IMR-90 (cell line): ENCODE data around the gene TNS2. TPM values are rescaled to one million over a fixed set of nuclear protein-coding genes. Genes with fewer than 3 reads are reported as not detected.

Source experiments
- ATAC-seq: fragments of 200-7000 bp; cut with Tn5 transposase; 2 replicates; pipeline ENCODE4 v1.9.1; 2020; ENCODE audit warnings: low read depth, mild to moderate bottlenecking, moderate library complexity
- BruUV-seq: library from RNA; stranded (reverse); fragments of 400-500 nt; replicated peaks from 2 replicates; lab custom pipeline; 2021; lab: Mats Ljungman, UMichigan
- CTCF ChIA-PET: fragments of 300-600 bp; formaldehyde crosslinking; extraction: SDS; loops from one replicate; lab custom pipeline; 2021; ENCODE audit warnings: antibody characterized with exemption; lab: Yijun Ruan, JAX
- POLR2A ChIA-PET: fragments of 300-600 bp; sonication (Branson Sonifier 250); formaldehyde crosslinking; loops from one replicate; lab custom pipeline; 2022; ENCODE audit warnings: antibody characterized with exemption; ENCODE audit not compliant: unreplicated experiment; lab: Charles Lee
- DNase-seq: peaks from one replicate; pipeline ENCODE4 v3.0.0; 2013
- H2AFZ ChIP-seq: replicated peaks from 2 replicates; pipeline ENCODE3; 2013; ENCODE audit warnings: low read length, mild to moderate bottlenecking; ENCODE audit not compliant: poor library complexity
- H2AK5ac ChIP-seq: 2 replicates; pipeline ENCODE4 v1.6.1; 2013; ENCODE audit warnings: low read depth, low read length, inconsistent platforms
- H2AK9ac ChIP-seq: replicated peaks from 2 replicates; pipeline ENCODE3; 2013; ENCODE audit warnings: mild to moderate bottlenecking, low read depth, low read length, moderate library complexity; ENCODE audit not compliant: poor library complexity
- H2BK120ac ChIP-seq: 2 replicates; pipeline ENCODE4 v1.6.1; 2013; ENCODE audit warnings: low read depth, low read length, inconsistent platforms
- H2BK15ac ChIP-seq: 3 replicates; pipeline ENCODE4 v1.6.1; 2013; ENCODE audit warnings: low read depth, low read length, inconsistent platforms
- H2BK20ac ChIP-seq: 2 replicates; pipeline ENCODE4 v1.6.1; 2013; ENCODE audit warnings: low read depth, mild to moderate bottlenecking, inconsistent platforms, low read length, moderate library complexity
- H2BK5ac ChIP-seq: 2 replicates; pipeline ENCODE4 v1.6.1; 2013; ENCODE audit warnings: mild to moderate bottlenecking, low read depth, low read length, inconsistent platforms; ENCODE audit not compliant: poor library complexity, severe bottlenecking
- H3K14ac ChIP-seq: replicated peaks from 2 replicates; pipeline ENCODE4 v1.6.1; 2013; ENCODE audit warnings: low read depth, low read length, inconsistent platforms
- H3K18ac ChIP-seq: 2 replicates; pipeline ENCODE4 v1.6.1; 2013; ENCODE audit warnings: low read depth, low read length, control low read depth
- H3K23ac ChIP-seq: 2 replicates; pipeline ENCODE4 v1.6.1; 2013; ENCODE audit warnings: low read depth, low read length, inconsistent platforms
- H3K27ac ChIP-seq: 2 replicates; pipeline ENCODE4 v1.5.1; 2013; ENCODE audit warnings: mild to moderate bottlenecking, control low read depth, low read length; ENCODE audit not compliant: insufficient read depth
- H3K27me3 ChIP-seq: 2 replicates; pipeline ENCODE4 v1.6.1; 2013; ENCODE audit warnings: low read length; ENCODE audit not compliant: control insufficient read depth, insufficient read depth
- H3K36me3 ChIP-seq: 2 replicates; pipeline ENCODE4 v1.6.1; 2013; ENCODE audit warnings: low read length, mixed read lengths; ENCODE audit not compliant: control insufficient read depth, insufficient read depth
- H3K4ac ChIP-seq: 2 replicates; pipeline ENCODE4 v1.6.1; 2013; ENCODE audit warnings: low read depth, low read length, inconsistent platforms
- H3K4me1 ChIP-seq: 2 replicates; pipeline ENCODE4 v1.6.1; 2013; ENCODE audit warnings: low read length, mixed read lengths; ENCODE audit not compliant: control insufficient read depth, insufficient read depth
- H3K4me2 ChIP-seq: 2 replicates; pipeline ENCODE4 v1.6.1; 2013; ENCODE audit warnings: low read depth, mild to moderate bottlenecking, control low read depth, low read length, moderate library complexity
- H3K4me3 ChIP-seq: 2 replicates; pipeline ENCODE4 v1.5.1; 2013; ENCODE audit warnings: low read depth, mild to moderate bottlenecking, control low read depth, low read length, moderate library complexity; ENCODE audit not compliant: insufficient read depth
- H3K56ac ChIP-seq: 2 replicates; pipeline ENCODE4 v1.6.1; 2013; ENCODE audit warnings: low read length, inconsistent platforms; ENCODE audit not compliant: insufficient read depth; ENCODE audit errors: extremely low read depth
- H3K79me1 ChIP-seq, 2 experiments: 2 replicates each; pipeline ENCODE4 v1.6.1; 2013; ENCODE audit warnings: low read length in 2 of 2, inconsistent platforms in 1 of 2, low read depth in 1 of 2
- H3K9ac ChIP-seq: 2 replicates; pipeline ENCODE4 v1.6.1; 2013; ENCODE audit warnings: low read depth, low read length, control low read depth
- H3K9me1 ChIP-seq: 2 replicates; pipeline ENCODE4 v1.6.1; 2013; ENCODE audit warnings: low read length, inconsistent platforms; ENCODE audit not compliant: insufficient read depth
- H3K9me3 ChIP-seq: 2 replicates; pipeline ENCODE4 v1.6.1; 2013; ENCODE audit warnings: low read length; ENCODE audit not compliant: control insufficient read depth, insufficient read depth
- H4K20me1 ChIP-seq: 2 replicates; pipeline ENCODE4 v1.6.1; 2013; ENCODE audit warnings: low read length, inconsistent platforms; ENCODE audit not compliant: insufficient read depth
- H4K5ac ChIP-seq: 2 replicates; pipeline ENCODE4 v1.6.1; 2013; ENCODE audit warnings: mild to moderate bottlenecking, low read depth, low read length, control low read depth
- H4K8ac ChIP-seq, 2 experiments: 2 replicates each; pipeline ENCODE4 v1.6.1; 2013; ENCODE audit warnings: low read depth in 2 of 2, low read length in 2 of 2, control low read depth in 1 of 2, inconsistent platforms in 1 of 2
- H4K91ac ChIP-seq: 2 replicates; pipeline ENCODE4 v1.6.1; 2013; ENCODE audit warnings: low read depth, low read length, inconsistent platforms; ENCODE audit not compliant: insufficient read depth
- BHLHE40 ChIP-seq: fragments of 150-350 bp; IDR thresholded peaks from 2 replicates; pipeline ENCODE4 v1.6.1; 2016; ENCODE audit warnings: mild to moderate bottlenecking, low read depth, low read length
- CEBPB ChIP-seq: IDR thresholded peaks from 2 replicates; pipeline ENCODE4 v1.6.1; 2012; ENCODE audit warnings: low read depth, low read length, improper control_type of control experiment
- CHD1 ChIP-seq: IDR thresholded peaks from 2 replicates; pipeline ENCODE4 v1.6.1; 2012; ENCODE audit warnings: low read depth, low read length, improper control_type of control experiment
- ELK1 ChIP-seq: fragments of 150-350 bp; IDR thresholded peaks from 2 replicates; pipeline ENCODE4 v1.6.1; 2016; ENCODE audit warnings: low read depth, mild to moderate bottlenecking, low read length, moderate library complexity, borderline replicate concordance
- FOS ChIP-seq: fragments of 150-350 bp; IDR thresholded peaks from 2 replicates; pipeline ENCODE4 v1.6.1; 2016; ENCODE audit warnings: low read depth, low read length
- MAZ ChIP-seq: IDR thresholded peaks from 2 replicates; pipeline ENCODE4 v1.6.1; 2012; ENCODE audit warnings: low read depth, mild to moderate bottlenecking, low read length, improper control_type of control experiment, moderate library complexity, borderline replicate concordance
- MXI1 ChIP-seq: IDR thresholded peaks from 2 replicates; pipeline ENCODE4 v1.6.1; 2012; ENCODE audit warnings: low read depth, mild to moderate bottlenecking, low read length, moderate library complexity, borderline replicate concordance
- NFE2L2 ChIP-seq: fragments of 150-350 bp; IDR thresholded peaks from 2 replicates; pipeline ENCODE4 v1.6.1; 2016; ENCODE audit warnings: low read depth, mild to moderate bottlenecking, low read length
- RAD21 ChIP-seq: IDR thresholded peaks from 2 replicates; pipeline ENCODE4 v1.6.1; 2012; ENCODE audit warnings: low read length, improper control_type of control experiment
- RCOR1 ChIP-seq: IDR thresholded peaks from 2 replicates; pipeline ENCODE4 v1.6.1; 2012; ENCODE audit warnings: mild to moderate bottlenecking, low read length, improper control_type of control experiment; ENCODE audit not compliant: insufficient replicate concordance
- RFX5 ChIP-seq: IDR thresholded peaks from 2 replicates; pipeline ENCODE4 v1.8.0; 2012; ENCODE audit warnings: low read depth, mild to moderate bottlenecking, low read length, moderate library complexity
- SMC3 ChIP-seq: fragments of 150-350 bp; IDR thresholded peaks from 2 replicates; pipeline ENCODE4 v1.6.1; 2016; ENCODE audit warnings: low read depth, mild to moderate bottlenecking, antibody characterized with exemption, low read length, moderate library complexity
- WGBS, 2 experiments: methylation state at CpG; one replicate each; pipeline versions ENCODE4 v1.1.5 to v1.1.7; 2013; ENCODE audit warnings: missing lambda C conversion rate in 2 of 2; ENCODE audit not compliant: insufficient read length in 1 of 2; ENCODE audit errors: extremely low coverage in 2 of 2; 5-methylcytosine and 5-hydroxymethylcytosine counted together
- dilution Hi-C: fragments of 300-500 bp; cut with HindIII; formaldehyde crosslinking; loops from one replicate; pipeline ENCODE4 v1.14.3; 2018; ENCODE audit warnings: low sequenced_read_pairs; ENCODE audit not compliant: unreplicated experiment
- in situ Hi-C: fragments of 300-500 bp; cut with MboI; formaldehyde crosslinking; loops from 3 replicates; pipeline ENCODE4 v1.14.3; 2019; ENCODE audit warnings: low sequenced_read_pairs, inconsistent platforms, mixed read lengths
- intact Hi-C: fragments of 100-400 bp; cut with micrococcal nuclease; formaldehyde crosslinking; loops from 2 replicates; pipeline ENCODE4 v1.10.0; 2022
- polyA plus RNA-seq, 3 experiments: library from polyadenylated mRNA; depleted of rRNA; stranded (reverse); fragments of >200 nt; gene quantifications; 2 replicates each; pipeline ENCODE4 v1.2.3, GENCODE V29; 2012; ENCODE audit warnings: low replicate concordance in 1 of 3
- total RNA-seq: library from RNA; depleted of rRNA; stranded (reverse); fragments of >200 nt; gene quantifications from 2 replicates; pipeline ENCODE4 v1.2.3, GENCODE V29; 2012

The TNS2 gene
- total and polyA plus RNA-seq, 2 of the 4 experiments (the other 2 are of a cell fraction): 10.4 to 67.2 TPM

GRCh38 chr12:53090554-53090953 is 40.7 kb downstream of the TNS2 start:
- no peak overlapping the region for H4K91ac ChIP-seq
- ATAC-seq (no peak), DNase-seq (no peak)
- no peak overlapping the region for H2BK15ac ChIP-seq
- WGBS, 2 experiments: no CpG with 5 or more reads among the region's 2 CpGs
- no peaks in the 10 kb centered on the region for H4K20me1 ChIP-seq
- in situ Hi-C loops: no loop called here
- H3K79me1 ChIP-seq: peaks cover 0 to 7% of the 10 kb centered on the region in 2 experiments; a peak in 2 of 4 replicates
- ChIA-PET CTCF (no interaction called here), POLR2A (no interaction called here)
- H2AK5ac ChIP-seq: no peak overlapping the region
- H2BK5ac ChIP-seq: no peak overlapping the region
- H3K56ac ChIP-seq: no peak overlapping the region
- no peak overlapping the region for H4K8ac ChIP-seq
- no peak overlapping the region for H2AFZ ChIP-seq
- no peaks in the 10 kb centered on the region for H3K9me3 ChIP-seq
- no peak overlapping the region for H3K14ac ChIP-seq
- no TSS peak for BruUV-seq
- peaks cover 15% of the 10 kb centered on the region for H3K9me1 ChIP-seq
- no peak overlapping the region for H2AK9ac ChIP-seq
- no peak overlapping the region for H3K18ac ChIP-seq
- no peak overlapping the region for H3K4me2 ChIP-seq
- TF ChIP-seq MXI1 (no peak), FOS (no peak), SMC3 (no peak), CEBPB (no peak), RFX5 (no peak), BHLHE40 (no peak), ELK1 (no peak), RCOR1 (no peak), CHD1 (no peak), RAD21 (no peak), NFE2L2 (no peak), MAZ (no peak)
- no peak overlapping the region for H4K5ac ChIP-seq
- dilution Hi-C loops: no loop called here
- intact Hi-C loops: no loop called here
- no peaks in the 10 kb centered on the region for H3K36me3 ChIP-seq
- no peak overlapping the region for H2BK120ac ChIP-seq
- H3K4me1 ChIP-seq: peaks cover 7% of the 10 kb centered on the region
- H3K23ac ChIP-seq: no peak overlapping the region
- H3K27me3 ChIP-seq: no peaks in the 10 kb centered on the region; the same call in 1 of the 2 replicates
- no peak overlapping the region for H2BK20ac ChIP-seq
- H3K4me3 ChIP-seq: no peak overlapping the region
- no peak overlapping the region for H3K4ac ChIP-seq
- no peak overlapping the region for H3K9ac ChIP-seq
- no peak overlapping the region for H3K27ac ChIP-seq
